HG03469 (cell line): ENCODE data around the gene DNAJA3.

Experiments
- ATAC-seq: cut with Tn5 transposase; IDR thresholded peaks from one replicate; pipeline ENCODE4 v1.9.1; 2021; ENCODE audit warnings: mild to moderate bottlenecking, moderate library complexity, moderate number of reproducible peaks; ENCODE audit not compliant: unreplicated experiment

DNAJA3 gene

GRCh38 chr16:4505356-4506147, 79.9 kb downstream of the DNAJA3 start:
- peak; percentile 60 for ATAC-seq
